Iris pigment epithelial cell (primary cell): ENCODE results near the gene AQP1.

Source experiments
- DNase-seq: peaks from one replicate; pipeline ENCODE4 v3.0.0-alpha.2; 2011; ENCODE audit warnings: low read depth

Gene AQP1

GRCh38 chr7:30921540-30922401 is 10.1 kb downstream of the AQP1 start:
- DNase-seq = no peak

GRCh38 chr7:30922596-30922995 is 10.9 kb downstream of the AQP1 start:
- no peak for DNase-seq

GRCh38 chr7:30923009-30923773 is 11.5 kb downstream of the AQP1 start:
- no peak for DNase-seq

- no peak for DNase-seq
These were observed 12.2 kb downstream of the AQP1 start for GRCh38 chr7:30923774-30924413.

- no peak for DNase-seq
These were observed 13.0 kb downstream of the AQP1 start for GRCh38 chr7:30924624-30925023.

- no peak for DNase-seq
These were observed 13.5 kb downstream of the AQP1 start for GRCh38 chr7:30925117-30925516.

- no peak for DNase-seq
These were observed 14.3 kb downstream of the AQP1 start for GRCh38 chr7:30925913-30926312.

GRCh38 chr7:30926313-30926712 is 14.7 kb downstream of the AQP1 start:
- DNase-seq = no peak

GRCh38 chr7:30927040-30927439 is 15.4 kb downstream of the AQP1 start:
- DNase-seq = no peak

- no peak for DNase-seq
These were observed 15.9 kb downstream of the AQP1 start for GRCh38 chr7:30927559-30927958.

- DNase-seq = no peak
These were observed 16.7 kb downstream of the AQP1 start for GRCh38 chr7:30928254-30928872.

GRCh38 chr7:30929686-30930085 is 18.0 kb downstream of the AQP1 start:
- DNase-seq = no peak

GRCh38 chr7:30930621-30931020 is 19.0 kb downstream of the AQP1 start:
- DNase-seq = no peak

- no peak for DNase-seq
These were observed 19.7 kb downstream of the AQP1 start for GRCh38 chr7:30931161-30931928.

GRCh38 chr7:30931929-30932540 is 20.4 kb downstream of the AQP1 start:
- DNase-seq = no peak

- DNase-seq = no peak
These were observed 20.9 kb downstream of the AQP1 start for GRCh38 chr7:30932562-30932961.

- no peak for DNase-seq
These were observed 21.7 kb downstream of the AQP1 start for GRCh38 chr7:30933124-30933974.

- DNase-seq = no peak
These were observed 22.6 kb downstream of the AQP1 start for GRCh38 chr7:30934225-30934624.

GRCh38 chr7:30934732-30935568 is 23.3 kb downstream of the AQP1 start:
- DNase-seq = no peak
